HG02884 (cell line): Measurements from ENCODE around the gene FTO.

Experiments
- ATAC-seq: cut with Tn5 transposase; IDR thresholded peaks from one replicate; pipeline ENCODE4 v1.9.1; 2021; ENCODE audit warnings: mild to moderate bottlenecking, moderate library complexity; ENCODE audit not compliant: unreplicated experiment

FTO gene

DNA sequence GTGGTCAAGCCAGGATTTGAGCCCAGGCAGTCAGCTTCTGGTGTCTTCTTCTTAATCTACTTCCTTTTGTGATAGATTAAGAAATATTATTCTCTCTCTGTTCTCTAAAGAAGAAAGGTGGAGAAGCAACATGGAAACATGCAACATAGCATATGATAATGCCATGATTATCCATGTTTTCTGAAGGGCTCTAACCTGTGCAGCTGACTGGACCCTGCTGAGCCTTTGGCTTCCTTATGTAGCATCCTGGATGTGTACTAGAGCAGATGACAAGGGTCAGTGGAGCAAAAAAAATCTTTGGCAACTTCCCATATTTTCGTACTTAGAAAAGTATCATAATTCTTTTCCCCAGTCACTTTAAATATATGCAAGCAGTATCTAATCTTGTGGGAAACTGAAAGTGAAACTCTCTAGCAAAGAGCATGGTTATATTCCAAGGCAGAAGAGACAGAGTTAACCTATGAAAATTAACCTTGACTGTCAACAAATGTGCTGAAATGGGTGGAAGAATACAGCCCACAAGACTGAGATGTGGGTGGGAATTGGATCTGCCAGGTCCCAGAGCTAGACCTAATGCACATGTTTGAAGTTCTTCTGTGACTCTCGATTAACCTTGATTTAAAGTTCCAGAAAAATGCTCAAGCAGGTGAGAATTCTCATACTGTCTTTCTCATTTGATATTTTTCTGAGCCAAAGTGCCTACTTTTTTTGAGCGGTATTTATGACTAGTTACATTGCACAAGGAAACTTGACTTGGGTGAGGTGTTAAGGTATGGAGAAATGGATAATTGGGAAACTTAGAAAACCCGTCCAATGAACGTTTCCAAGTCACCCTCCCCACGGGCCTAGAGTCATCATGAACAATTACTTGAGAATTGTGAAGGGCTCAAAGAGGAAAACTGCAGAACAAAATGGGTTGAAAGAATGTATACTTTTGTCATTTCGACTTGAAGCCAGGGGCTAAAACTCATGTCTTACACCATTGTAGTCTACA lies 248.6 kb downstream of the FTO start:
- no peak for ATAC-seq

GRCh38 chr16:53953336-53953735 lies 249.4 kb downstream of the FTO start:
- ATAC-seq, result no peak

- no peak for ATAC-seq
Measured at GRCh38 chr16:53955221-53955875, 251.4 kb downstream of the FTO start.

DNA sequence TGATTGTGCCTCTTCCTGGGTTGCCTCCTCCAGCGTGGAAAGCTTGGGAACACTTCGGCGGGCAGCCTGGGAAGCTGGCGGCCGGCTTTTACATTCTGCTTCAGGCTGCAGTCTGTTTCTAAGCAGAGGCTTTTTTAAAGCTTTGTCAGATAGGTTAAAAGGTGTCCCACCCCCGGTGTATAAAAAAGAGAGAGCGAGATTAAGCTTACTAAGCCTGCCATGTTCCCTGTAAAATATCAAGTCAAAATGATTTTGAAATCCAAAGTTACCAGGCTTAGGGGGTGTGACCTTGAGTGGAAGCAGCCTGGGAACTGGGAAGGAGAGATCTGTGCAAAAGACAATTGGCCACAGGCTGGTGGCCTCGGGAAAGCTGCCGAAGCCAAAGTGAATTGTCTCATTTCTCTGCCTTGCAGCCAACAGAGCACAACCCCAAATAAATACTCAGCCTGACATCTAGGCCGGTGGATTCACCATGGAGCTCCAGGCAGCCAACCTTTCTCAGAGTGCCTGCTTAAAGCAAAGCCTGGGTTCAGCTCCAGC lies 254.5 kb downstream of the FTO start:
- no peak for ATAC-seq

- ATAC-seq, result no peak
Measured at GRCh38 chr16:53960050-53960812, 256.3 kb downstream of the FTO start.

DNA sequence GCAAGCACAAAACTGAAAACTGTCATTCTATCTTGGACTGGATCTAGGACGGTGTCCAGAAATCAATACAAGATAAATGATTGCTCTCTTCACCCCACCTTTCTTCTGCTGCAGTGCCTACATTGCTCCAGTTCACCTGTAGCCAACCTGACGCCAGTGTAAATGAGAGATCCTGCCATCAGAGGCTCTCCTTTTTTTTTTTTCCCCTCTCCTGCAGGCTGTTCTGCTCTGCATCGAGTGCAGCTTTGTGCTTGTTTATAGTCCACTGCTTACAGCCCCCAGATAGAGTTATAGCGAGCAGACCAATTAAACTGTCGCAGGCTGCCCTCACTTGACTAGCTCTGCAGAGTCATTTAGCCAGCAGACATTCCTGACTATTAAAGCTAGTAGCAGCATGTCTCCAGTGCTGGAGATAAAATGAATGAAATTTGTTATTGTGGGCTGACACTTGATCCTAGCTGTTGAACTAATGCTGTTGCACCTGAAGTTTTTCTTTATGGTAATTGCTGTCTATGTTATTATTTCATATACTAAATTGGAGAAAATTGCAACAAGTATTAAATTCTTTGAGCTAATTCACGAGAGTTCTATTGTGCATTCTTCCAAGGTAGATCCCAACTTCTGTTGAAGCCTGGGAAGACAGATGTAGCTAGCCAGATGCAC lies 257.1 kb downstream of the FTO start:
- no peak for ATAC-seq

GRCh38 chr16:53962041-53962440 lies 258.1 kb downstream of the FTO start:
- no peak for ATAC-seq

GRCh38 chr16:53964145-53964790 lies 260.3 kb downstream of the FTO start:
- no peak for ATAC-seq

DNA sequence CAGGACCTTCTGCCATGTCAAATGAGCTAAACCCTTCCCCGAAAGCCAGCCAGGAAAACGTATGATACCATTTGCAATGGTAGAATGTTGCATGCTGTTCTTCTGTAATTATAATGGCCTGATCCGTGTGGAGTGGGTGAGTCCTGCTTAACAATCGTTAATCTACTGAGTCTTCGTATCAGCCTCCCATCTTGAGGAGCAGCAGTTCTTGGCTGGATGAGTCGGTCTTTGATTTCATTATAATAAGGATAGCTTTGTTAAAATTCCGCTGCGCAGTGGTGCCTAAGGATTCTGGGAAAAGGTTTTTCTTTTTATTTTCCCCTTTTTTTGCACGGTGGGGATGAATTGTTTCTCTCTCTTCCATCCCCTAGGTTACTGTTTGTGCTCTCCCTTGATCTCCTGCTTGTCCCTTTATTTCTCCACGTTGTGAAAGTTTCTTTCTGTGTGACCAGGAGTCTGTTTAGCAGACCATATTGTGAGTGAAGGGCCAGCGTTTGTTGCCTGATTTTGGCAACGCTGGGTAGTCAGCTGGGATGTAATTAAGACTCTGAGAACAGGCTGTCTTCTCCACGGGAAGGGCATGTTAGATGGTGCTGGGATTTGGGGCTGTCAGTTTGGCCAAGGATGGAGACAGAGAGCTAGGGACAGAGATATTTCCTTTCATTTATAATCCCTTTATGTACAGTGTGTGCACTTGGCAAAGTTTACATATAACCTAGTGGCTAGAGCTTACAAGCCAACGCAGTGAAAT lies 263.0 kb downstream of the FTO start:
- ATAC-seq, result no peak

GRCh38 chr16:53967572-53967971 lies 263.6 kb downstream of the FTO start:
- ATAC-seq, result no peak

DNA sequence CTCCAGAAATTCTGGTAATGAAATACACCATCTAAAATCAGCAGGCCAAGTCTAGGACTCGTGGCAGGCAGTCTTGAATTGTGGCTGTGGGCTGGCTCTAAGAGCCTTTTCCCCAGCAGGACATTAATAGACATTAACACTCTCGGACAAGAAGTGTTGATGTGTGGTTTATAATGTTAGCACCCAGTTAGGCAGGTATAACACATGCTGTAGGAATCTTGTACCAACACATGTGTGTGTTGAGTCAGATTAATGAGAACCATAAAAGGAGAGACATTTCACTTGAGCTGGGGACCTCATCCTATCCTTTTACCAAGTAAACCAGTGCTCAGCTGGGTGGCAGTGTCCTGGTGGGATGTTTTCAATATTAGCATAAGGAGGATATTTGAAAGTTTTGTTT lies 264.5 kb downstream of the FTO start:
- no peak for ATAC-seq

- no peak for ATAC-seq
Measured at GRCh38 chr16:53968896-53969295, 264.9 kb downstream of the FTO start.

- ATAC-seq, result no peak
Measured at GRCh38 chr16:53971616-53972015, 267.7 kb downstream of the FTO start.

DNA sequence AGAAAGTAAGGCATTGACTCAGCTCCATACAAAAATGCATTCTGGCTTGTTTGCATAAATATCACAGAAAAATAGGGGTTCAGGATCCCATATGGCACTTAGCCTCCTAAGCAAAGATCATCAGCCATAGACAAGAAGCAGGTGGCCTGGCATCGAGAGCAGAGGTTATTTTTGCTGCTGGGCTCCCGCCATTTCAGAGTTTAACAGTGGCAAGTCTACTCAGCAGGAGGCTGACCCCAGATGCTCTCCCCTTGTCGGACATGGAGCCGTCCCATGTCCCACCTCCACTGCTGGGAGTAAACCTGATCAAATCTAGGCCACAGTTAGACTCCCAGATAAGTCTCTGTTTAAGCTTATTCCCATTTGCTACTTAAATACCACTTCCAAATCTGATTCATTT lies 269.1 kb downstream of the FTO start:
- no peak for ATAC-seq

GRCh38 chr16:53974484-53975080 lies 270.6 kb downstream of the FTO start:
- no peak for ATAC-seq

GRCh38 chr16:53980675-53981074 lies 276.7 kb downstream of the FTO start:
- ATAC-seq, result no peak

DNA sequence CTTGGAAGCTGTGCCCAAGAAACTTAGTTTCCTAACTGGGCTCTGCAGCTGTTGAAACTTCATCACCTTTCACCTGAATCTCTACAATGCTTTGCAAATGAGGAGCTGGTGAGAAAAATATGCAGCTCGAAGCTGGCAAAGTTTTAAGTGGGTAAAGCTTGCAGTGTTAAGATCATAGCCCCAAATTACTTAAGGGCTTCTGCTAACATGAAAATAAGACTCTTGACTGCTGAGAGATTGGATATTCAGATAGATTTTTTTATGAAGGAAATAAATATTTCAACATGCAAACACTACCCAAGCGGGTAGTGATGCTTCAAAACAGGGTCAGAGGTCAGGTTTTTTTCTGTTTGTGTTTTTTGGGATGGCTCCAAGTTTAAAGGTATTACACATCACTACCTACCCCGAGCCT lies 278.7 kb downstream of the FTO start:
- ATAC-seq, result no peak

GRCh38 chr16:53984936-53985335 lies 281.0 kb downstream of the FTO start:
- ATAC-seq, result no peak

DNA sequence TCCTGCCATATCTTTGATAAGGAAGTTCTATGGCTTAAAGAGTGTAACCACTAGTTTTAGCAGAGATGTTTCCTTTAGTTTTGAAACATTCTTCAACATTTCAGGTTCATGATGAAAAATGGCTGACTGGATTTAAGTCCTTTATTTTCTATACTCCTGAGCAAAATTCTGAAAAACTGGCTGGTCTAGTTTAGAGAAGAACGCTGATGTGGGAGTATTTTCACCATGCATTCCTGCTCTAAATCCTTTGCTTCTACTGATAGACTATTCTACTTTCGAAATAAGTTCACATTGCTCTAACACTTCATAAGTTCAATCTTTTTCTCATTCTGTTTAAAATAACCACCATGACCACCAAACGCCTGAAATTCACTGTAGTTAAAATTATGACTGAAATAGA lies 281.9 kb downstream of the FTO start:
- no peak for ATAC-seq
